Activated CD4-positive, alpha-beta T cell treated with anti-CD3 and anti-CD28 coated beads, Interleukin-2, amount 50 U/mL, for 1 hour (primary cell): ENCODE results near the gene FBP2.
A peak's percentile ranks its signal among the peaks of the same experiment; 100 is the strongest.

Source experiments
- DNase-seq: peaks from one replicate; pipeline ENCODE4 v3.0.0-alpha.2; 2020

Gene FBP2

GRCh38 chr9:94593459-94594345 is at the start of gene FBP2:
TSS of gene FBP2 (minus strand) at chr9:94593824. CDS start at chr9:94593726, 98 bp downstream.
- DNase-seq, result no peak

- DNase-seq, result no peak
Observed at GRCh38 chr9:94643176-94643575, 49.6 kb upstream of the FBP2 start.

GRCh38 chr9:94642501-94642900 is 48.9 kb upstream of the FBP2 start:
- no peak for DNase-seq

GRCh38 chr9:94639999-94640376 is 46.4 kb upstream of the FBP2 start:
- no peak for DNase-seq

- DNase-seq, result peak; percentile 33
Observed at GRCh38 chr9:94639061-94639998, 45.7 kb upstream of the FBP2 start, which contains the start of gene FBP1. TSS of gene FBP1 (minus strand) at chr9:94639518. CDS start at chr9:94639310, 208 bp downstream.

GRCh38 chr9:94638335-94639060 is 44.9 kb upstream of the FBP2 start:
- no peak for DNase-seq

- no peak for DNase-seq
Observed at GRCh38 chr9:94632737-94633136, 39.1 kb upstream of the FBP2 start.

GRCh38 chr9:94631599-94631998 is 38.0 kb upstream of the FBP2 start:
- no peak for DNase-seq

- DNase-seq, result no peak
Observed at GRCh38 chr9:94630833-94631232, 37.2 kb upstream of the FBP2 start.

GRCh38 chr9:94630281-94630680 is 36.7 kb upstream of the FBP2 start:
- DNase-seq, result no peak

GRCh38 chr9:94627287-94627686 is 33.7 kb upstream of the FBP2 start:
- no peak for DNase-seq

GRCh38 chr9:94625835-94626234 is 32.2 kb upstream of the FBP2 start:
- DNase-seq, result no peak

- no peak for DNase-seq
Observed at GRCh38 chr9:94624629-94625028, 31.0 kb upstream of the FBP2 start.

GRCh38 chr9:94623253-94623652 is 29.6 kb upstream of the FBP2 start:
- DNase-seq, result no peak

GRCh38 chr9:94622087-94622800 is 28.6 kb upstream of the FBP2 start:
- DNase-seq, result no peak

- no peak for DNase-seq
Observed at GRCh38 chr9:94619026-94619425, 25.4 kb upstream of the FBP2 start.

GRCh38 chr9:94613003-94613402 is 19.4 kb upstream of the FBP2 start:
- DNase-seq, result no peak

- DNase-seq, result no peak
Observed at GRCh38 chr9:94612071-94612470, 18.4 kb upstream of the FBP2 start.

- DNase-seq, result peak; percentile 23
Observed at GRCh38 chr9:94611638-94612068, 18.0 kb upstream of the FBP2 start.

- no peak for DNase-seq
Observed at GRCh38 chr9:94610181-94610606, 16.6 kb upstream of the FBP2 start.

- DNase-seq, result no peak
Observed at GRCh38 chr9:94607423-94607691, 13.7 kb upstream of the FBP2 start.

- no peak for DNase-seq
Observed at GRCh38 chr9:94606646-94607422, 13.2 kb upstream of the FBP2 start.
